SK-N-SH treated with all-trans-retinoic acid at 6 μM for 48 hours (cell line): ENCODE measurements around the gene AQP10.

Experiments used
- ESRRG ChIP-seq: fragments of 250-450 bp; sonication (Bioruptor Pico); IDR thresholded peaks from 2 replicates; pipeline ENCODE4 v1.6.1; 2021; ENCODE audit warnings: mild to moderate bottlenecking
- TF ChIP-seq, protein P1 (sequence below): fragments of 250-450 bp; sonication (Bioruptor Pico); IDR thresholded peaks from 2 replicates; pipeline ENCODE4 v1.5.1; 2020; ENCODE audit warnings: low read depth, mild to moderate bottlenecking, moderate library complexity

DNA sequence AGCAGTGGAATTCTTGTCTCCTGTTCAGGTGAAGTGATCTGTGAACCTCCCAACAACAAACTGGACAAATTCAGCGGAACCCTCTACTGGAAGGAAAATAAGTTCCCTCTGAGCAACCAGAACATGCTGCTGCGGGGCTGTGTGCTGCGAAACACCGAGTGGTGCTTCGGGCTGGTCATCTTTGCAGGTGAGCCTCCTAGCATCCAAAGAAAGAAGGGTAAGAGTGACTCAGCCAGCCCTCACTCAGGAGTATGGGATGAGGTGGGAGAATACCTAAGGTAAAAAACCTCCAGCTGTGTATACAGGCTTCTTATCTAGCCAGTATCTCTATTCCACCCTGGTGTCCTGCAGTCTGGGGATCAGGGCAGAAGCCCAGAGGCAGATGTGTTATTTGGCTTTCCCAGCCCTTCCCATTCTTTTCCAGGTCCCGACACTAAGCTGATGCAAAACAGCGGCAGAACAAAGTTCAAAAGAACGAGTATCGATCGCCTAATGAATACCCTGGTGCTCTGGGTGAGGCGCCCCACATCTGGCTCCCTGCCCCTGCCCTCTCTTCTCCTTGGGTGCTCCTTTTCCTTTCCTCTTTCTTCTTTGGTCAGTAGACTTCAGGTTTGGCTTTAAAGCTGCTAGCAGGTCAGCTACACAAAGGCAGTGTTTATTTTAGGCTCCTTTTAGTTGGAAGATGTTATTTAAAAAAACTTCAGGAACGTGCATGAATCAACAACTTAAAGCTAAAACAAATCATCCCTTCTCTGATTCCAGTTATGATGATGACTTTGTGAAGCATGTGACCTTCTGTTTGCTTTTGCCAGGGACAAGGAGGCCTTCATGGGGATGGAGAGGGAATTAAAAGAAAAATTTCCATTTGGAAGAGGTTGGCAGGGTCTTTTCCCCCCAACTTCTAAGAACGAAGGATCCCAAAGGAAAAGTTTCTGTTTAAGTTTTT is 13.5 kb downstream of the AQP10 start:
- TF ChIP-seq, protein P1, sequence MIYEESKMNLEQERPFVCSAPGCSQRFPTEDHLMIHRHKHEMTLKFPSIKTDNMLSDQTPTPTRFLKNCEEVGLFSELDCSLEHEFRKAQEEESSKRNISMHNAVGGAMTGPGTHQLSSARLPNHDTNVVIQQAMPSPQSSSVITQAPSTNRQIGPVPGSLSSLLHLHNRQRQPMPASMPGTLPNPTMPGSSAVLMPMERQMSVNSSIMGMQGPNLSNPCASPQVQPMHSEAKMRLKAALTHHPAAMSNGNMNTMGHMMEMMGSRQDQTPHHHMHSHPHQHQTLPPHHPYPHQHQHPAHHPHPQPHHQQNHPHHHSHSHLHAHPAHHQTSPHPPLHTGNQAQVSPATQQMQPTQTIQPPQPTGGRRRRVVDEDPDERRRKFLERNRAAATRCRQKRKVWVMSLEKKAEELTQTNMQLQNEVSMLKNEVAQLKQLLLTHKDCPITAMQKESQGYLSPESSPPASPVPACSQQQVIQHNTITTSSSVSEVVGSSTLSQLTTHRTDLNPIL (CRISPR knock-in tag): no peak
- no peak for TF ChIP-seq ESRRG (CRISPR knock-in tag)
